ENCODE results near the gene AFF1. TPM values are rescaled to one million over a fixed set of nuclear protein-coding genes. Genes with fewer than 3 reads are reported as not detected.

The AFF1 gene
- total RNA-seq, 1 experiment from 2014 or later, result 61.9 TPM

DNA sequence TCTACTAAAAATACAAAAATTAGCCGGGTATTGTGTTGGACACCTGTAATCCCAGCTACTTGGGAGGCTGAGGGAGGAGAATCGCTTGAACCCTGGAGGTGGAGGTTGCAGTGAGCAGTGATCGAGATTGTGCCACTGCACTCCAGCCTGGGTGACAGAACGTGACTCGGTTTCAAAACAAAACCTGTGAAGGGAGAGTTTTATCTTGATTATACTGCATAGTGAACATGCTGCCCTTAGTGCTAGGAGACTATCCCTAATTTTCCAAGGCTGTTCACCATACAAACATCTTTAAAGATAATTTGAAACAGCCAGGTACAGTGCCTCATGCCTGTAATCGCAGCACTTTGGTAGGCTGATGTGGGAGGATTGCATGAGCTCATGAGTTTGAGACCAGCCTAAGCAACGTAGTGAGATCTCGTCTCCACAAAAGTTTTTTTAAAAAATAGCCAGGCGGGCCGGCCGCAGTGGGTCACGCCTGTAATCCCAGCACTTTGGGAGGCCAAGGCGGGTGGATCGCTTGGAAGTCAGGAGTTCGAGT lies 6.2 kb downstream of the AFF1 start:
- intact Hi-C loops (cut with micrococcal nuclease), result no loop called here
- Mint-ChIP-seq H3K36me3 (ENCODE audit: insufficient read depth, unreplicated experiment) (peaks cover 16% of the 10 kb centered on the region), H3K4me1 (ENCODE audit: insufficient read depth, unreplicated experiment) (peaks cover 30% of the 10 kb centered on the region), H3K27ac (ENCODE audit: low read depth, unreplicated experiment) (peak overlapping the region; percentile 27), H3K9me3 (ENCODE audit: unreplicated experiment) (no peaks in the 10 kb centered on the region), H3K4me3 (ENCODE audit: unreplicated experiment) (no peak overlapping the region), H3K27me3 (ENCODE audit: insufficient read depth, unreplicated experiment) (no peaks in the 10 kb centered on the region)
- DNase-seq (ENCODE audit: unreplicated experiment), result no peak
- ChIA-PET CTCF (interaction anchor here (0.5 kb wide), 1 partner anchor 8 kb away, joined by 3 read pairs; no protein-coding TSS in a partner anchor), POLR2A (interaction anchor here (1.4 to 11.3 kb wide), 5 partner anchors 11 to 67 kb away, joined by 4 to 256 read pairs (median 7); no protein-coding TSS in a partner anchor)
- TF ChIP-seq, protein P1, sequence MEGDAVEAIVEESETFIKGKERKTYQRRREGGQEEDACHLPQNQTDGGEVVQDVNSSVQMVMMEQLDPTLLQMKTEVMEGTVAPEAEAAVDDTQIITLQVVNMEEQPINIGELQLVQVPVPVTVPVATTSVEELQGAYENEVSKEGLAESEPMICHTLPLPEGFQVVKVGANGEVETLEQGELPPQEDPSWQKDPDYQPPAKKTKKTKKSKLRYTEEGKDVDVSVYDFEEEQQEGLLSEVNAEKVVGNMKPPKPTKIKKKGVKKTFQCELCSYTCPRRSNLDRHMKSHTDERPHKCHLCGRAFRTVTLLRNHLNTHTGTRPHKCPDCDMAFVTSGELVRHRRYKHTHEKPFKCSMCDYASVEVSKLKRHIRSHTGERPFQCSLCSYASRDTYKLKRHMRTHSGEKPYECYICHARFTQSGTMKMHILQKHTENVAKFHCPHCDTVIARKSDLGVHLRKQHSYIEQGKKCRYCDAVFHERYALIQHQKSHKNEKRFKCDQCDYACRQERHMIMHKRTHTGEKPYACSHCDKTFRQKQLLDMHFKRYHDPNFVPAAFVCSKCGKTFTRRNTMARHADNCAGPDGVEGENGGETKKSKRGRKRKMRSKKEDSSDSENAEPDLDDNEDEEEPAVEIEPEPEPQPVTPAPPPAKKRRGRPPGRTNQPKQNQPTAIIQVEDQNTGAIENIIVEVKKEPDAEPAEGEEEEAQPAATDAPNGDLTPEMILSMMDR (IDR thresholded peaks at IDR 0.05; ENCODE audit: unreplicated experiment), result no peak
- BruUV-seq (replicated peaks), result no TSS peak

DNA sequence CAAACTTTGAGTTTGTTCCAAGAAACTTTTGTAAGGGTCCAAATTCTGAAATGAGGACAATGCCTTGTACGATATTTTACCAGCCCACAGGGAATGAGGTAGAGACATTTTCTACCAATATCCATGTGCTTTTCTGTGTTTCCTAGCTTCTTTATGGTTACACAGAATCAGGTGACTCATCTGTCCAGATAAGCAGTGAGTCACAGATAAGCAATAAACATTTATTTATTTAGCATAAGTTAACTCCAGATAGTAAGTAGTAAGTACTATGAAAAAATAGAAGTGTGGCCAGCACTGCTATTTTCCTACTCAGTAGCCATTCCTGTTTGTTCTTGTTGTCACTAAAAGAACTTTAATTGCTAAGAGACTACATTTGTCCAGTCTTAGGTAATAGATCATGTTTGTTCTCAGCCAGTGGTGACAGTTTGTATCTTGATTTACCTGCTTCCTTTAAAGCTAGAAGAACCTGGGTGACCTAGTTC lies 7.4 kb downstream of the AFF1 start:
- BruUV-seq (replicated peaks), result no TSS peak
- CTCF ChIA-PET, result interaction anchor here (0.5 to 1.5 kb wide), 4 partner anchors 10 to 260 kb away, joined by 4 to 7 read pairs (median 6); no protein-coding TSS in a partner anchor
- TF ChIP-seq, protein P1 (IDR thresholded peaks at IDR 0.05; ENCODE audit: unreplicated experiment), result no peak
- Mint-ChIP-seq H3K9me3 (ENCODE audit: unreplicated experiment) (no peaks in the 10 kb centered on the region), H3K36me3 (ENCODE audit: insufficient read depth, unreplicated experiment) (peaks cover 9% of the 10 kb centered on the region), H3K27me3 (ENCODE audit: insufficient read depth, unreplicated experiment) (no peaks in the 10 kb centered on the region), H3K4me3 (ENCODE audit: unreplicated experiment) (no peak overlapping the region), H3K27ac (ENCODE audit: low read depth, unreplicated experiment) (no peak overlapping the region), H3K4me1 (ENCODE audit: insufficient read depth, unreplicated experiment) (peaks cover 31% of the 10 kb centered on the region)
- intact Hi-C loops (cut with micrococcal nuclease), result no loop called here
- no peak for DNase-seq (ENCODE audit: unreplicated experiment)
- POLR2A ChIA-PET, result interaction anchor here (0.5 to 11.3 kb wide), 6 partner anchors 11 to 73 kb away, joined by 3 to 256 read pairs (median 4); no protein-coding TSS in a partner anchor

DNA sequence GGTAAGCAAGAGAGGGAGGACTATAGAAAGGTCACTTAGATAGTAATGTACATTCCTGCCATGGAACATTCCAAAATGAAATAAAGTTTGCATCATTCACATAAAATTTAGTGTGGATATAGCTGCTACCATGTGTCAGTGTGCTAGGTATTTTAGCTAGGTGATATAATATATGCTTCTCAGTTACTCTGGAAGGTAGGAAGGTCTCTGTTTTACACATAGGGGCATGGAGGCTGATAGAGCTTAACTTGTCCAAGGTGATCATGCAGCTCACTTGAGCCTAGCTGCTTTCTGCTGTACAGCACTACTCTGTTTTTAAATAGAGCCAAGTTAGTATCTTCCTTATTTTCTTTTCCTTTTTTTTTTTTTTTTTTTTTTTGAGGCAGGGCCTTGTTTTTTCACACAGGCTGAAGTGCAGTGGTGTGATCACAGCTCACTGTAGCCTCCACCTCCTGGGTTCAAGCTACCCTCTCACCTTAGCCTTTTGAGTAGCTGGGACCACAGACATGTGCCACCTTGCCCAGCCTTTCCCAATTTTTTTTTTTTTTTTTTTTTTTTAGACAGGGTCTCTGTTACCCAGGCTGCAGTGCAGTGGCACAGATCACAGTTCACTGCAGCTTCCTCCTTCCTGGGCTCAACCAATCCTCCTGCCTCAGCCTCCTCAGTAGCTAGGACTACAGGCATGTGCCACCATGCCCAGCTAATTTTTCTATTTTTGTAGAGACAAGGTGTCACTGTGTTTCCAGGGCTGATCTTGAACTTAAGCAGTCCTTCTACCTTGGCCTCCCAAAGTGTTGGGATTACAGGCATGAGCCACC lies 10.4 kb downstream of the AFF1 start:
- H3K9me3 Mint-ChIP-seq (ENCODE audit: unreplicated experiment), result no peaks in the 10 kb centered on the region
- H3K27ac Mint-ChIP-seq (ENCODE audit: low read depth, unreplicated experiment), result no peak overlapping the region
- BruUV-seq (replicated peaks), result no TSS peak
- no peaks in the 10 kb centered on the region for H3K27me3 Mint-ChIP-seq (ENCODE audit: insufficient read depth, unreplicated experiment)
- POLR2A ChIA-PET, result interaction anchor here (0.5 to 4.1 kb wide), 6 partner anchors 9 to 150 kb away, joined by 3 to 17 read pairs (median 3); partner anchors contain the start of gene AFF1
- intact Hi-C loops (cut with micrococcal nuclease), result no loop called here
- no peak for DNase-seq (ENCODE audit: unreplicated experiment)
- H3K36me3 Mint-ChIP-seq (ENCODE audit: insufficient read depth, unreplicated experiment), result peaks cover 18% of the 10 kb centered on the region
- TF ChIP-seq, protein P1 (IDR thresholded peaks at IDR 0.05; ENCODE audit: unreplicated experiment), result no peak
- CTCF ChIA-PET, result interaction anchor here (0.6 to 1.4 kb wide), 8 partner anchors 9 to 205 kb away, joined by 3 to 4 read pairs (median 4); no protein-coding TSS in a partner anchor
- peaks cover 25% of the 10 kb centered on the region for H3K4me1 Mint-ChIP-seq (ENCODE audit: insufficient read depth, unreplicated experiment)
- H3K4me3 Mint-ChIP-seq (ENCODE audit: unreplicated experiment), result no peak overlapping the region

DNA sequence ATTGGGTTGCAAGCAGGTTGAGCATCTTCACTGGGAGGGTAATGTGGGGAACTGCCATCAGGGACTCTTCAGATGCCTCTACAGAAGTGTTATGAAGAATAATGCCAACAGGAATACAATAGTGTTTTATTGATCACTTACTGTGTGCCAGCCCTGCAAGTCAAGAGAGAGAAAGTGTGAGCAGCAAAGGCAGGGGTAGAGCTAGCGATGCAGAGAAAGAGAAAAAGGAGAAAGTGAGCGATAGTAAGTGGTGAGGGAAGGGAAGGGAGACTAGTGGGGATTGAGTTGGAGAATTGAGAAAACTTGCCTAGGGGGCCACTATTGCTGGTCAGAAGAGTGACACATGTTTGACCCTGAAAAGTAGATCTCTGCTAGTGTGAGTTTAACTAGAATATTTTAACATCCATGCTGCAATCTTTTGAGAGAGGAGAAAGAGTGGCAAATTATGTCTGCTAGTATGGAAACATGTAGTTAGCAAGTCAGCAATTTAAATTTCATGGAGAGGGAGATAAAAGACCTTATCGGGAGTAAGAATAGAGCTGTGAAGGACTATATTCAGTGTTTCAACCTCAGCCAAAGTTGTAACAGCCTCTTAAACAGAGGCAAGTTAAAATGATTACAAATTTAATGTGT lies 12.2 kb downstream of the AFF1 start:
- H3K27ac Mint-ChIP-seq (ENCODE audit: low read depth, unreplicated experiment), result peak overlapping the region; percentile 1
- H3K36me3 Mint-ChIP-seq (ENCODE audit: insufficient read depth, unreplicated experiment), result peaks cover 31% of the 10 kb centered on the region
- CTCF ChIA-PET, result no interaction called here
- POLR2A ChIA-PET, result interaction anchor here (4.1 kb wide), 1 partner anchor 11 kb away, joined by 17 read pairs; the partner anchor contains the start of gene AFF1
- no peaks in the 10 kb centered on the region for H3K27me3 Mint-ChIP-seq (ENCODE audit: insufficient read depth, unreplicated experiment)
- TF ChIP-seq, protein P1 (IDR thresholded peaks at IDR 0.05; ENCODE audit: unreplicated experiment), result no peak
- no TSS peak for BruUV-seq (replicated peaks)
- H3K9me3 Mint-ChIP-seq (ENCODE audit: unreplicated experiment), result no peaks in the 10 kb centered on the region
- no peak for DNase-seq (ENCODE audit: unreplicated experiment)
- intact Hi-C loops (cut with micrococcal nuclease), result no loop called here
- no peak overlapping the region for H3K4me3 Mint-ChIP-seq (ENCODE audit: unreplicated experiment)
- peaks cover 23% of the 10 kb centered on the region for H3K4me1 Mint-ChIP-seq (ENCODE audit: insufficient read depth, unreplicated experiment)

Measured in MCF 10A (cell line).